Measurements from ENCODE around the gene LRRC47. TPM values are rescaled to one million over a fixed set of nuclear protein-coding genes. Genes with fewer than 3 reads are reported as not detected.

LRRC47 gene
- total RNA-seq, 1 donor from 2014 or later: 57.0 TPM

GRCh38 chr1:3733094-3733882, 63.0 kb downstream of the LRRC47 start:
- no peak overlapping the region for H3K4me3 Mint-ChIP-seq (ENCODE audit: low read depth)
- DNase-seq (ENCODE audit: low spot score, unreplicated experiment): no peak

DNA sequence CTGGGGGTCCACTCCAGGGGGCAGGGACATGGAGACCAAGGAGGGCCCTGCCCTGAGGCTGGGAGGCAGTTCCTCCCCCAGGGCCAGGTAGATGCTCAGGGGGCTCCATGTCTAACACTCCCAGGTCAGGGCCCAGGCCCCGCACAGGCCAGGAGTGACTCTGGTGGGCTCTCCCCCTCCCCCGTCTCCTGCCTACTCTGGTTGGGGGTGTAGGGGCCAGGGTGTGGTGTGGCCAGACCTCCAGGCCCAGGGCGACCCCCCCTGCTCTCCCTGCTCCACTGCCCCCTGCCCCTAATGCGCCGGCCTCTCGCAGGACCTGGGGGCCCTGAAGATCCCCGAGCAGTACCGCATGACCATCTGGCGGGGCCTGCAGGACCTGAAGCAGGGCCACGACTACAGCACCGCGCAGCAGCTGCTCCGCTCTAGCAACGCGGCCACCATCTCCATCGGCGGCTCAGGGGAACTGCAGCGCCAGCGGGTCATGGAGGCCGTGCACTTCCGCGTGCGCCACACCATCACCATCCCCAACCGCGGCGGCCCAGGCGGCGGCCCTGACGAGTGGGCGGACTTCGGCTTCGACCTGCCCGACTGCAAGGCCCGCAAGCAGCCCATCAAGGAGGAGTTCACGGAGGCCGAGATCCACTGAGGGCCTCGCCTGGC, 63.7 kb downstream of the LRRC47 start:
- Mint-ChIP-seq H3K4me3 (ENCODE audit: low read depth) (no peak overlapping the region), H3K36me3 (ENCODE audit: insufficient read depth) (peaks cover 3% of the 10 kb centered on the region), H3K27ac (no peak overlapping the region), H3K27me3 (peaks cover 7% of the 10 kb centered on the region), H3K9me3 (ENCODE audit: low read depth) (no peaks in the 10 kb centered on the region), H3K4me1 (ENCODE audit: low read depth) (no peaks in the 10 kb centered on the region)
- TF ChIP-seq, protein P1, sequence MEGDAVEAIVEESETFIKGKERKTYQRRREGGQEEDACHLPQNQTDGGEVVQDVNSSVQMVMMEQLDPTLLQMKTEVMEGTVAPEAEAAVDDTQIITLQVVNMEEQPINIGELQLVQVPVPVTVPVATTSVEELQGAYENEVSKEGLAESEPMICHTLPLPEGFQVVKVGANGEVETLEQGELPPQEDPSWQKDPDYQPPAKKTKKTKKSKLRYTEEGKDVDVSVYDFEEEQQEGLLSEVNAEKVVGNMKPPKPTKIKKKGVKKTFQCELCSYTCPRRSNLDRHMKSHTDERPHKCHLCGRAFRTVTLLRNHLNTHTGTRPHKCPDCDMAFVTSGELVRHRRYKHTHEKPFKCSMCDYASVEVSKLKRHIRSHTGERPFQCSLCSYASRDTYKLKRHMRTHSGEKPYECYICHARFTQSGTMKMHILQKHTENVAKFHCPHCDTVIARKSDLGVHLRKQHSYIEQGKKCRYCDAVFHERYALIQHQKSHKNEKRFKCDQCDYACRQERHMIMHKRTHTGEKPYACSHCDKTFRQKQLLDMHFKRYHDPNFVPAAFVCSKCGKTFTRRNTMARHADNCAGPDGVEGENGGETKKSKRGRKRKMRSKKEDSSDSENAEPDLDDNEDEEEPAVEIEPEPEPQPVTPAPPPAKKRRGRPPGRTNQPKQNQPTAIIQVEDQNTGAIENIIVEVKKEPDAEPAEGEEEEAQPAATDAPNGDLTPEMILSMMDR (IDR thresholded peaks at IDR 0.05; ENCODE audit: unreplicated experiment): no peak
- no peak for DNase-seq (ENCODE audit: low spot score, unreplicated experiment)

More at GRCh38 chr1:3733094-3733882, 63.0 kb downstream of the LRRC47 start:
- Mint-ChIP-seq H3K27ac (no peak overlapping the region), H3K27me3 (peaks cover 7% of the 10 kb centered on the region), H3K4me1 (ENCODE audit: low read depth) (no peaks in the 10 kb centered on the region), H3K9me3 (ENCODE audit: low read depth) (no peaks in the 10 kb centered on the region), H3K36me3 (ENCODE audit: insufficient read depth) (peaks cover 8% of the 10 kb centered on the region)
- TF ChIP-seq, protein P1 (IDR thresholded peaks at IDR 0.05; ENCODE audit: unreplicated experiment): no peak

DNA sequence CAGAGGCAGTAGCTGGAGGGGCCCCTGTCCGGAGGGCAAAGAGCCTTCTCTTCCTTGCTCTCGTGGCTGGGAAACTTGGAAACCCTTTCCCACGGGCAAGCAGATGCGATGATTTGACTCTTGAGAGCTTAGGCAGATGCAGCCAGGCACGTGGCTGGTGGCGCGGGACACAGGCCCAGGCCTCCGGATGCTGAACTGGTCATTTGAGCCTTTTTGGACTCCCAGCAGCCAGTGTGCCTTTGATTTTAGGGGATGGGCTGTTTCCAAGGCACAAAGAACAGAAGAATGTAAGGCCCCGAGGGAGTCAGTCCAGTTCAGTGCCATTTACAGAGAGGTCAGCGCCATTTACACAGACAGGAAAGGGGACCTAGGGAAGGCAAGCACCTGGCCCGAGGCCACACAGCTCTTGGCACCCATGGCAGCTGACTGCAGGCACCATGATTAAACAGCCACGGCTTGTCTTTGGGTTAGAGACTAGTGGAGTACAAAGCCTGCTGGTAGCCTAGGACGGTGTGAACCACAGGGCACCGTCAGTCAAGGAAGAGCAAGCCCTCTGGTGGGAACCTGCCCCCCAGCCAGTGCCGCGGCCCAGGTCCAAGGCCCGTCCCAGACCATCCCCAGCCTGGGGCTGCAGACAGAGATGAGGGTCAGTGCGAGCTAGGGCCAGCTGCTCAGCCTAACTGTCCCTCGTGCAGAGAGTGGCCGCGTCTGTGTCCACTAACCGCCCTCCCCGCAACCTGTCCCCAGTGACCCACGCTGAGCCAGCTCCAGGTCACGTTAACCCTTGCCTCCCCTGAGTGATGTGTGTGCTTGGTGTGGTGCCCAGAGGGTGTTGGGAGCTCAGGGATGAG, 64.5 kb downstream of the LRRC47 start:
- no peaks in the 10 kb centered on the region for H3K36me3 Mint-ChIP-seq (ENCODE audit: insufficient read depth)
- H3K9me3 Mint-ChIP-seq (ENCODE audit: low read depth): no peaks in the 10 kb centered on the region
- H3K27ac Mint-ChIP-seq: no peak overlapping the region
- TF ChIP-seq, protein P1 (IDR thresholded peaks at IDR 0.05; ENCODE audit: unreplicated experiment): no peak
- DNase-seq (ENCODE audit: low spot score, unreplicated experiment): no peak
- H3K4me1 Mint-ChIP-seq (ENCODE audit: low read depth): no peaks in the 10 kb centered on the region
- no peak overlapping the region for H3K4me3 Mint-ChIP-seq (ENCODE audit: low read depth)
- H3K27me3 Mint-ChIP-seq: peaks cover 7% of the 10 kb centered on the region

DNA sequence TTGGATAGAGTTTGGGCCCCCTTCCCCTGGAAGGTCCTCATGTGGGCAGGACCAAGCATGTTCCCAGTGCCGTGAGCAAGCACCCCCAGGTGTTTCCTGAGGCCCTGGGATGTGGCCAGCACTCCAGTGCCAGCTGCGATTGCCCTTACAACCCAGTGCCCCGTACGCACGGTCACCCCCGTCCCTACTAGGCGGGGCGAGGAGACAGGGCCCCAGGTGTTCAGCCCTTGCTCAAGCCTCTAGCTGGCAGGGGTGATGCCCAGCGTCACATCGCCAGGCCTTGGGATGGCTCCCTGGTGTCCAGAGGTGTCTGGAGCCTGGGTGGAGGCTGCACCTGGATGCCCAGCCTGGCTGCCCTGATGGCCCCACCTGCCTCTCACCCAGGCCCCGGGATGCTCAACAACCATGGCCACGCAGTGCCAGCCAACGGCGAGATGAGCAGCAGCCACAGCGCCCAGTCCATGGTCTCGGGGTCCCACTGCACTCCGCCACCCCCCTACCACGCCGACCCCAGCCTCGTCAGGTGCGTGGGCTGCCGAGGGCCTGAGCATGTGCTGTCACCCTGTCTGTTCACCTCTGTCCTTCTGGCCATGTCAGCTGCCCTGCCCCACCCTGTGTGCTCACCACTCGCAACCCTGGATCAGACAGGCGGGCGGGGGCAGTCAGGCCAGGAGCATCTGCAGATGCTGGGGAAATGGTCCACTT, 65.6 kb downstream of the LRRC47 start:
- Mint-ChIP-seq H3K27me3 (peaks cover 7% of the 10 kb centered on the region), H3K36me3 (ENCODE audit: insufficient read depth) (no peaks in the 10 kb centered on the region), H3K4me3 (ENCODE audit: low read depth) (no peak overlapping the region), H3K27ac (peak overlapping the region; percentile 52), H3K9me3 (ENCODE audit: low read depth) (no peaks in the 10 kb centered on the region), H3K4me1 (ENCODE audit: low read depth) (no peaks in the 10 kb centered on the region)
- no peak for DNase-seq (ENCODE audit: low spot score, unreplicated experiment)
- TF ChIP-seq, protein P1 (IDR thresholded peaks at IDR 0.05; ENCODE audit: unreplicated experiment): no peak
